ENCODE results near the gene GUCY1A2.

GUCY1A2 gene

DNA sequence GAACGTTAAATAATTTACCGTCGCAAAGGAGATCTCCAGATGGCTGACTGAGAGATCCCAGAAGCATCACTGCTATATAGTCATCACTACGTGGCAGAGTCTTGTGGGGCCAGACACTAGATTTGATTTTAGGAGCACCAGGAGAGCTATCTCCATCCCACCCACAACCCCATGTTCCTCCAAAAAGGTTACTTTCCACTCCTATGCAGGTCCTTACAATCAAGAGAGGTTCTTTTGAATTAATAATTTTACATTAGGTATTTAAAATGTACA is 19.4 kb downstream of the GUCY1A2 start:
- no peak for DNase-seq (ENCODE audit: low read depth)

DNA sequence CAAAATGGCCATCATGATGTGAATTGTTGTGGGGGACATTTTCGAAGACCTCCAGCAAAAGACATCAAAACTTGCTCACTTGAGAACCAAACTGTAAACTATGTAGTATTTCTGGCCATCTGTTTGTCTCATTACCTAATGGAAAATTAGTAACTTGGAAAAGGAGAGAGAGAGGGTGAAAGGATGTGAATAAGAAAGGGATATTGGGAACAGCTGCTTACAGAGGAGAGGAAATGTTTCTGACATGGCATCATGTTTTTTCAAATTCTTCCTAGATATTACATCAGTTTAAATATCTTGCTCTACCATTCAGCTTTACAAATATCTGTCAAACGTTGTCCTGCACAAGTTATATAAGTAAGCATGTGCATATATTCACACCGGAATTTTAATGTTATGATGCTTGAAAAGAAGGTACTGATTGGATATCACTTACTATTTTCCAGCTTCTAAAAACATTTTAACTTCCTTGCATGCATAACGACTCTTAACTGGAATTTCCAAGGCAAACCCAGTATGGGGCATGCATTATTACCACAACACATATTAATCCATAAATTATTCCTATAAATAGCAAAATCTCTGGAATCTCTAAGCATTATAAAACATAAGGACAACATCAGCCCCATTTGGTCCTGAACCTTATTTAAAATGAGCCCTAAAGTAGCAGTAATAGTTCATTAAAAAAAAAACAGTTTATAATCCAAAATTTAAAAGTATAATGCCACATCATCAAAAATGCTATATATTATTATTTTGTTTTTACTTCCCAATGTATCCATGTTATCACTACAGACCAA is 20.0 kb downstream of the GUCY1A2 start:
- no peak for DNase-seq (ENCODE audit: low read depth)

GRCh38 chr11:106997227-106997626 is 21.0 kb downstream of the GUCY1A2 start:
- DNase-seq (ENCODE audit: low read depth): no peak

- no peak for DNase-seq (ENCODE audit: low read depth)
Observed at GRCh38 chr11:106996691-106997090, 21.6 kb downstream of the GUCY1A2 start.

DNA sequence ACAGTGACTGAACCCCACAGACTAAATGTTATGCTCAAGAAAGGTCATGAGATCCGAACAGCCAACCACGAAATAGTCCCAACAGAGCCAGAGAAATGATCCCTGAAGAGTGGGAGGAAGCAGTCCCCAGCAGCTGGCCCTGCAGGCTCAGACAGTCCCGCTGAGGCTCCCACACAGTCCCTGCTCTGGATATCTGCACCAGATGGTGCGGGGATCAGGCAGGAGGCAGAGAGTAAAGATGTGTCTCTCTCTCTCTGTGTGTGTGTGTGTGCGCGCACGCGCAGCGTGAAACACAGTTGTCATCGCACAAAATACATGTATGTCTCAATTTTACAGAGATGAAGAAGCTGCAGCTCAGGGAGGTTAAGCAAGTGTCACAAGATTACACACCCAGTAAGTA is 27.9 kb downstream of the GUCY1A2 start:
- no peak for DNase-seq (ENCODE audit: low read depth)

GRCh38 chr11:106989078-106989455 is 29.2 kb downstream of the GUCY1A2 start:
- DNase-seq (ENCODE audit: low read depth): no peak

GRCh38 chr11:106988151-106989077 is 29.9 kb downstream of the GUCY1A2 start:
- DNase-seq (ENCODE audit: low read depth): no peak

DNA sequence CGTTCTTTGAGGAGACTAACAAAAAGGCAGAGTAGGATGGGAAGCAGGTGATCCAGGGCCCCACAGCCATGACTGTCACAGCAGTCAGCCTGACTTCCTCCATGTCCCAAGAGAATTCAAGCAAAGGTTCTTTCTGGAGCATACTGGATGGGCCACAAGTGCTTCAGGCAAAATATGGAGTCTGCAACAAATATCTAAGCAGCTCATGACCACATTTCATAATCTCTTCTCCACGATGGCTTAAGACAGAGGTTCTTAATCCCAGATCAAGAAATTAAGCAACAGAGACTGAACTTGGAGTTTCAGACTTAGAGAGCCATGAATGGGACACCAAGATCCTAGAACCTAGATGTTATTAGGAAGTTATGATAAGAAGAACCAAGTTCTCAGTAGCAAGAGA is 31.6 kb downstream of the GUCY1A2 start:
- DNase-seq (ENCODE audit: low read depth): no peak

- no peak for DNase-seq (ENCODE audit: low read depth)
Observed at GRCh38 chr11:106986261-106986660, 32.0 kb downstream of the GUCY1A2 start.

DNA sequence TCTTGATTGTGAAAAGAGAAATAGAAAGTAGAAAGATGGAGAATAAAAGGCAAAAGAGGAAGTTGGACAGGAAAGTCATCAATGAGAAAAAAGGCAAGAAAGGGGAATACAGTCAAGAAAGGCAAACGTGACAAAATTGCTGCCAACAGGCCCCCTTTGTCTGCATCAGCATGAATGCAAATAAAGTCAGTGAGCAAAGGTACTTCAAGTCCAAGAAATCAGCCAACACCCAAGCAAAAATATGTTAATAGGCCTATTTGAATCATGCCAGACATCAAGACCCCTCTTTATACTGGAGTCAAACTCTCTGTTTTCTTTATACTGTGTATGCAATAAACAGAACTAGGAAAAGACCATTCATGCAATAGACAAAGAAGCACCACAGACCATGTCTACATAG is 34.3 kb downstream of the GUCY1A2 start:
- no peak for DNase-seq (ENCODE audit: low read depth)

DNA sequence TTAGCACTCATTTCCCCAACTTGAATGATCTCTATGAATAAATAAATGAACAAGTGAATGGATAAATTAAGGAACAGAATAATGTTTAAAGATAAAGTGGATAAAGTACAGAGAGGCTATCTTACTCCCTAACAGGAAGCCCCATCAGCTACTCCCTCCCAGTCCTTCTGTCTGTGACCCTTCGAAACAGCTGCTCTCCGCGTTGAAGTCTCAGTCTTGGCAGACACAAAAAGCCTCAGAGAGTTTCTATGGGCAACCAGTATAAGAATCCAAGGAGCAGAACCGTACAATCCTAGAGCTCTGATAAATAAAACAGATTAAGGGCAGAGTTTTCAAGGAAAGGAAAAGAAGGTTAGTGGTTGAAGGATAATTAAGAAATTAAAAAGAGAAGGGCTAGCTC is 35.0 kb downstream of the GUCY1A2 start:
- DNase-seq (ENCODE audit: low read depth): no peak

DNA sequence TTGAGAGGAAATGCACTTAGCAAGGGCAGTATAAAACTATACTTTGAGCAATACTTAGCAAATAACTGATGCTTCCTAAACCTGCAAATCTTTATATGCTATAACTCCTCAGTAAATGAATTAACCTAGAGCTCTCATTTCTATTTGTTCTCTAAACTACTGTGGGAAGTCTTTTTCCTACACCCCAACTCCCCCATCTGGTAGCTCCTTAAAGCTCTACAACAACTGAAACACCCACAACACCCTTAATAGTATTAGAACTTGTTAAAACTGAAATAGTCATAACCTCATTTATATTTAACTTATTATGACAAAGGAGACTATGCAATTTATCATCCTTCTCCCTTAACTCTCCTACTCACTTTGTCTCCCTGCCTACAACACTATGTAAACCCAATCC is 43.4 kb downstream of the GUCY1A2 start:
- DNase-seq (ENCODE audit: low read depth): no peak

DNA sequence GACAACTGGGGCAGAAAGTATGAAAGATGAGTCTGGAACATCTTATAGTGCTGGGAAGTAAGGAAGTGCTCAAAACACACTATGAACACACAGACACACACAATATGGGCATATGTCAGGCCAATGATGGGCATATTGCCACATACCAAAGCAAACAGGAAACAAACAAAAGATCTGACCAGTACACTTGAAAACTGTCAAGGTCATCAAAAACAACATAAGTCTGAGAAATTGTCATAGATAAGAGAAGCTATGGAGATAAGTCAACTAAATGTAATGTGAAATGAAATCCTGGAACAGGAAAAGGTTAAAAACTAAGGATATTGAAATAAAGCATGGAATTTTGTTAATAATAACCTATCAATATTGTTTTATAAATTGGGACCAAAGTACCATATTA is 46.4 kb downstream of the GUCY1A2 start:
- no peak for DNase-seq (ENCODE audit: low read depth)

DNA sequence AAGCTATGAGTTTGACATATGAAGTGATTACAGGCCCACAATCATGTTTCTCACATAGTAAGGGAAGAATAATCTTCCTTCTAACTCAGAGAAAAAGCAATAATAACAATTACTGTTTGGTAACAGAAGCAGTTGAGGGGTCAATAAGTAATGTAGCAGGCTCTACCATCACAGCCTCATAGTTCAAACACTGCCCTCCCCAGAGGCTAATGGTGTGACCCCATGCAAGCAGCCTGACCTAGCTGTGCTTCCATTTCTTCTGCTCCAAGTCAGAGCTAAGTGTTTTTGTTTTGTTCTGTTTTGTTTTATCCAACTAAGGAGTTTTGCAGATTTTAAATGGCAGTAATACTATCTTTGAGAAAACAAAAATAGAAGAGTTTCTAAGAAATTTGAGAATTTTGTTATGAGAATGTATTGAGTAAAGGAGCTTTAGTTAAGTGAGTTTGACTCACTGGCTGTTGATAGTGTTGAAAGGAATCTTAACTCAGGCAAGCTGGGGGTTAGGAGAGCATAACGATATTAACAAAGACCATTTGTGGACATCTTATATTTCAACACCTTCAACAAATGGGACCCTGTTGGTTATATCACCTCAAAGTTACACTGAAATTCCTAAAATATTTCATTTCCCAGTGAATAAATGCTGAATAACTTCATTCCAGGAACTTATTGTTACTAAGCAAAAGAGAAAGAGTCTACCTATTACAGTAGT is 48.5 kb downstream of the GUCY1A2 start:
- DNase-seq (ENCODE audit: low read depth): no peak

GRCh38 chr11:106962995-106963394 is 55.3 kb downstream of the GUCY1A2 start:
- DNase-seq (ENCODE audit: low read depth): no peak

GRCh38 chr11:106961518-106961917 is 56.8 kb downstream of the GUCY1A2 start:
- no peak for DNase-seq (ENCODE audit: low read depth)

GRCh38 chr11:106961048-106961447 is 57.2 kb downstream of the GUCY1A2 start:
- DNase-seq (ENCODE audit: low read depth): no peak

GRCh38 chr11:106959800-106960199 is 58.5 kb downstream of the GUCY1A2 start:
- DNase-seq (ENCODE audit: low read depth): no peak

- no peak for DNase-seq (ENCODE audit: low read depth)
Observed at GRCh38 chr11:106959386-106959785, 58.9 kb downstream of the GUCY1A2 start.

DNA sequence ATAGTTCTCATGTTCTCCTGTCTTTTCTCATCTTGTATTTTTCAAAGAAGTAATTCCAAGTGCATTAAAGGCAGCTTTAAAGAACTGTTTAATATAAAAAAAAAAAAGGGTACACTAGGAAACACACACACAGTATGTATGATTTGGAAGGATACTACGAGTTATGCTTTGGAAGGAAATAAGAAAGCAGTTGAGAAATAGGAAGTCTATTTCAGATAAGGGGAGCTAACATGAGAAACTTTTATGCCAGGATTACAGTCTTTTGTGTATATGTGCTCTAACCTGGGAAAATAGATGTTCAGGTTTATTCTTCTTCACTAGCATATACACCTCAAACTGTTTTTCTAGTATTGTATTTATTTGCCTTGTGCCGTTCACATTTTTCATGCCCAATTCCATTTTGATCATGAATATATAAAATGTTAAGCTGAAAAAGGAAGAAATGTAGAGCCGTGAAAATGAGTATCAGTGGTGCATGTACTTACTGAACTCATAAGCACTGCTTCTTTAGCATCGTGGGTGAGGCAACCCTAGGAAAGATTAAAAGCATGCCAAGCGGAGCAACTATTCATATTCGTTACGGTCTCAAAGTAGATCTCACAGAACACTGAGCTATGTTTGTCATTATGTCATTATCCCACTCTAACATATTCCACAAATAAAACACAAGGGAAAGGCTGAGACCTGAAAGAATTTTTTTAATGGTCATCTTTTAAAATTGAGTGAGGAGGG is 59.6 kb downstream of the GUCY1A2 start:
- no peak for DNase-seq (ENCODE audit: low read depth)

DNA sequence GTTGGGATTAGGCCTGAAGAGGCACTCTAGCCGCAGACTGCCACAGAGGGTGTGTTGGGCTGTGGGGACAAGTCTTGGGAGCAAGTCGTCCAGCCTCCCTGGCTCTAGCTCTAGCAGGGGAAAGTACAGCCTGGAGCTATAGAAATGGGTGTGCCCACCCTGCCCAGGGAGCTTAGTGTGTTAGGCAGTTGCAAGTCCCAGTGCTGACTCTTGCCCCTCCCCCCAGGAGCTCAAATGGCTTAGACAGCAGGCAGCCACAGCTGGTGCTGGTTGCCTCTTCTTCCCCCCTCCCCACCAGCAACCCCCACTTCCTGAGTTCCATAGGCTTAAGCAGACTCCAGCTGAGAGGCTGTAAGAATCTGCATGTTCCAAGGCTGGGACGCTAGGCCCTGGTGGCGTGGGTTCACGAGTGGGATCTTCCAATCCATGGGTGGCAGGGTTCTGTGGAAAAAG is 61.2 kb downstream of the GUCY1A2 start:
- DNase-seq (ENCODE audit: low read depth): no peak

- DNase-seq (ENCODE audit: low read depth): no peak
Observed at GRCh38 chr11:106950067-106950491, 68.2 kb downstream of the GUCY1A2 start.

All from stimulated activated CD8-positive, alpha-beta memory T cell treated with anti-CD3 and anti-CD28 coated beads, Interleukin-4, amount 100 ng/mL, for 24 hours (primary cell).